ENCODE data around the gene SMARCAL1. TPM values are rescaled to one million over a fixed set of nuclear protein-coding genes. Genes with fewer than 3 reads are reported as not detected.

The SMARCAL1 gene
- total RNA-seq, 2 donors from 2014 or later, result 12.1 to 16.0 TPM

DNA sequence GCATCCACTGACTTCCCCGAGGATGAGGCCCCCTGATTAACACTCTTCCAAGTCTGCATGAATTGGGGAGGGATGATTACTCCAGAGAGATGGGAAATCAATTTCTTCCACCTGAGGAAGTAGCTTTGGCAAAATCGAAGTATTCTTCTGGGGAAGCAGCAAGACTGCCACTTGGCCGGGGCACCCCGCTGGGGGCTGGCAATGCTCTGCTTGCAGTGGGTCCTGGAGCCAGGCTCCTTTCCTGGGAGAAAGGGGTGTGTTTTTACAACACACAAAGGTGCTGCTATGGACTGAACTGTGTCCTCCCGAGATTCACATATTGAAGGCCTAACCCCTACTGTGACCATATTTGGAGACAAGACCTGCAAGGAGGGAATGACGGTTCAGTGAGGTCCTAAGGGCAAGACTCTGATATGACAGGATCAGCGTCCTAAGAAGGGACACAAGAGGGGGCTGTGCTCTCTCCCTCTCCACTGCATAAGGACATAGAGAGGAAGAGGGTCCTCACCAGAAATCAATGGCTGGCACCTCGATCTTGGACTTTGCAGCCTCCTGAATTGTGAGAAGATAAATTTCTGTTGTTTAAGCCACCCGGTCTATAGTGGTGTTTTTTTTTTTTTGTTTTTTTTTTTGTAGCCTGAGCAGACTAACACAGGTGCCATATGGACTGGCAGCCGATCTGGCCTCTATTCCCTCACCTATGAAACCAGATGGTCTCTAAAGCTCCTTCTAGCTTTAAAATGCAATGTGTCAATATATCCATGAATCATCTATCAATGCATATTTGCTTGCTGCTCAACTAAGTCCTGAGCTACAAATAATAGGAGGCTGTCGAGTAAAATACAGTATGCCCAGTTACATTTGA, 3.6 kb upstream of the SMARCAL1 start:
- TF ChIP-seq, protein P1, sequence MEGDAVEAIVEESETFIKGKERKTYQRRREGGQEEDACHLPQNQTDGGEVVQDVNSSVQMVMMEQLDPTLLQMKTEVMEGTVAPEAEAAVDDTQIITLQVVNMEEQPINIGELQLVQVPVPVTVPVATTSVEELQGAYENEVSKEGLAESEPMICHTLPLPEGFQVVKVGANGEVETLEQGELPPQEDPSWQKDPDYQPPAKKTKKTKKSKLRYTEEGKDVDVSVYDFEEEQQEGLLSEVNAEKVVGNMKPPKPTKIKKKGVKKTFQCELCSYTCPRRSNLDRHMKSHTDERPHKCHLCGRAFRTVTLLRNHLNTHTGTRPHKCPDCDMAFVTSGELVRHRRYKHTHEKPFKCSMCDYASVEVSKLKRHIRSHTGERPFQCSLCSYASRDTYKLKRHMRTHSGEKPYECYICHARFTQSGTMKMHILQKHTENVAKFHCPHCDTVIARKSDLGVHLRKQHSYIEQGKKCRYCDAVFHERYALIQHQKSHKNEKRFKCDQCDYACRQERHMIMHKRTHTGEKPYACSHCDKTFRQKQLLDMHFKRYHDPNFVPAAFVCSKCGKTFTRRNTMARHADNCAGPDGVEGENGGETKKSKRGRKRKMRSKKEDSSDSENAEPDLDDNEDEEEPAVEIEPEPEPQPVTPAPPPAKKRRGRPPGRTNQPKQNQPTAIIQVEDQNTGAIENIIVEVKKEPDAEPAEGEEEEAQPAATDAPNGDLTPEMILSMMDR (IDR thresholded peaks at IDR 0.05), result no peak
- H3K9me3 ChIP-seq, result no peaks in the 10 kb centered on the region
- H3K4me1 ChIP-seq, result peaks cover 0 to 12% of the 10 kb centered on the region in 2 donors
- no peak overlapping the region for H3K4me3 ChIP-seq
- no peaks in the 10 kb centered on the region for H3K36me3 ChIP-seq
- no peaks in the 10 kb centered on the region for H3K27me3 ChIP-seq
- H3K27ac ChIP-seq, result no peak overlapping the region
- no peak for DNase-seq (ENCODE audit: low spot score)

DNA sequence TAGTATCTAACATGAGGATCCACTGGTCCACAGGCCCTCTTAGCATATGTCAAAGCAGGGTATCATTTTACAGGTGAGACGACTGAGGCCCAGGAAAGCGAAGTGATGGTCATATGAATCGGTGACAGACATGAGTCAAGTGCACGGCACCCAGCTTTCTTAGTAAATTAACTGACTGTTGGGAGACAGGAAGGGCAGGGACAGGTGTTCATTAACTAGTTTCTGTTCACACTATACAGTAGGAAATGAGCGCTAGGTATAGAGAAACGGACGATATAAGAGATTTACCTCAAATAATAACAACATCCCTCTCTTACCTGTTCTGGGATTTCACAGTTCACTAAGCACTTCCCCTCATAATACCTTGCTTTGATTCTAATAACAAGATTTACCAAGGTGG, 1.7 kb upstream of the SMARCAL1 start:
- Histone ChIP-seq H3K4me1 (peaks cover 0 to 12% of the 10 kb centered on the region in 2 donors), H3K36me3 (peaks cover 7% of the 10 kb centered on the region), H3K27ac (no peak overlapping the region), H3K4me3 (no peak overlapping the region), H3K27me3 (no peaks in the 10 kb centered on the region), H3K9me3 (no peaks in the 10 kb centered on the region)
- TF ChIP-seq, protein P1 (IDR thresholded peaks at IDR 0.05), result no peak
- DNase-seq (ENCODE audit: low spot score), result no peak

DNA sequence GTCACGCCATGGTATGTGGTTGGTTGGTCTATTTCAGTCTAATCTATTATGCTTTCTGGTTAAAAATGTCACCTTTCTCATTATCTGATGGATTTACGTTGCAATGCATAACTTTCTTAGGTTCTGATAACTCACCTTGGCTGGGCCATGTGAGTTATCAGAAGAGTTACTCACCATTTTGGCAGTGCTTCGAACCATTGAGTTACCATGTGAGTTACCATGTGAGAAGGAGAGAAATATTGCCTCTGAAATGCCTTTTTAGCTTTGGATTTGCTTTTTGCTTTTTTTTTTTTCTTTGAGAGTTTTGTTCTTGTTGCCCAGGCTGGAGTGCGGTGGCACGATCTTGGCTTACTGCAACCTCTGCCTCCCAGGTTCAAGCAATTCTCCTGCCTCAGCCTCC, 1.6 kb downstream of the SMARCAL1 start:
- peaks cover 0 to 16% of the 10 kb centered on the region in 2 donors for H3K4me1 ChIP-seq
- TF ChIP-seq, protein P1 (IDR thresholded peaks at IDR 0.05), result no peak
- DNase-seq (ENCODE audit: low spot score), result no peak
- H3K27me3 ChIP-seq, result no peaks in the 10 kb centered on the region
- H3K27ac ChIP-seq, result no peak overlapping the region
- H3K4me3 ChIP-seq, result no peak overlapping the region
- H3K9me3 ChIP-seq, result no peaks in the 10 kb centered on the region
- peaks cover 7% of the 10 kb centered on the region for H3K36me3 ChIP-seq

DNA sequence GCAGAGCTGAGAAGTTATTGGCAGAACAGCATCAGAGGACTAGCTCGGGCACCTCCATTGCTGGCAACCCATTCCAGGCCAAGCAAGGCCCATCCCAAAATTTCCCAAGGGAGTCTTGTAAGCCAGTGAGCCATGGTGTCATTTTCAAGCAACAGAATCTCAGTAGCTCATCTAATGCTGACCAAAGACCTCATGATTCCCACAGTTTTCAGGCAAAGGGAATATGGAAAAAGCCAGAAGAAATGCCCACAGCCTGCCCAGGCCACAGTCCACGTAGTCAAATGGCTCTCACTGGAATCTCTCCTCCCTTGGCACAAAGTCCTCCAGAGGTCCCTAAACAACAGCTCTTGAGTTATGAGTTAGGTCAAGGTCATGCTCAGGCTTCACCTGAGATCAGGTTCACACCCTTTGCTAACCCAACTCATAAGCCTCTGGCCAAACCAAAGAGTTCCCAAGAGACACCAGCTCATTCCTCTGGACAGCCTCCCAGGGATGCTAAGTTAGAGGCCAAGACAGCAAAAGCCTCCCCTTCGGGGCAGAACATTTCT, 2.6 kb downstream of the SMARCAL1 start:
- DNase-seq (ENCODE audit: low spot score), result no peak
- no peak overlapping the region for H3K4me3 ChIP-seq
- no peaks in the 10 kb centered on the region for H3K9me3 ChIP-seq
- H3K27ac ChIP-seq, result no peak overlapping the region
- TF ChIP-seq, protein P1 (IDR thresholded peaks at IDR 0.05), result no peak
- peaks cover 0 to 16% of the 10 kb centered on the region in 2 donors for H3K4me1 ChIP-seq
- peaks cover 7% of the 10 kb centered on the region for H3K36me3 ChIP-seq
- no peaks in the 10 kb centered on the region for H3K27me3 ChIP-seq

DNA sequence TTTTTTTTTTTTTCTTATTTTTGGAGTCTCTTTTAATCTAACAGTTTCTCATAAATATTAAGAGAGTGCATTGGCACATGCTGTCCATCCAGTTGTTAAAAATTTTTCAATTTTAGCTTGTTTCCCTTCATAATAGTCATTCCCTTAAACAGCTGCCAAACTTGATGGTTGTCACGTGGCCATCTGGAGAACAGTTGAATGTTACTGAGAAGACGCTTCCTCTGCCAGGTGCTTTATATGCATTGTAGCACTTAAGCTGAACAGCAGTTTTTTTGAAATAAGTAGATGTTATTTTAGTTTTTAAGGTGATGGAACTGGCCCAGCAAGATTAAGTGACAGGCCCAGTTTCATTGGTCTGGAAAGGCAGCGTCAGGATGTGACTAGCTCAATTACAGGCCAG, 3.3 kb downstream of the SMARCAL1 start:
- H3K4me3 ChIP-seq, result no peak overlapping the region
- no peaks in the 10 kb centered on the region for H3K9me3 ChIP-seq

More for the DNA sequence above, 3.3 kb downstream of the SMARCAL1 start:
- TF ChIP-seq, protein P1 (IDR thresholded peaks at IDR 0.05), result no peak
- no peak for DNase-seq (ENCODE audit: low spot score)
- no peaks in the 10 kb centered on the region for H3K27me3 ChIP-seq
- H3K36me3 ChIP-seq, result peaks cover 13% of the 10 kb centered on the region
- no peak overlapping the region for H3K27ac ChIP-seq
- H3K4me1 ChIP-seq, result peaks cover 0 to 16% of the 10 kb centered on the region in 2 donors

Measured in right atrium auricular region (tissue), 2 donors.